Activated CD4-positive, CD25-positive, alpha-beta regulatory T cell treated with anti-CD3 and anti-CD28 coated beads, Interleukin-2, amount 50 U/mL, for 16 hours (primary cell): Measurements from ENCODE around the gene KRT80.

ENCODE experiments used
- DNase-seq: peaks from one replicate; pipeline ENCODE4 v3.0.0-alpha.2; 2020; ENCODE audit warnings: low read depth, low spot score

KRT80 gene

DNA sequence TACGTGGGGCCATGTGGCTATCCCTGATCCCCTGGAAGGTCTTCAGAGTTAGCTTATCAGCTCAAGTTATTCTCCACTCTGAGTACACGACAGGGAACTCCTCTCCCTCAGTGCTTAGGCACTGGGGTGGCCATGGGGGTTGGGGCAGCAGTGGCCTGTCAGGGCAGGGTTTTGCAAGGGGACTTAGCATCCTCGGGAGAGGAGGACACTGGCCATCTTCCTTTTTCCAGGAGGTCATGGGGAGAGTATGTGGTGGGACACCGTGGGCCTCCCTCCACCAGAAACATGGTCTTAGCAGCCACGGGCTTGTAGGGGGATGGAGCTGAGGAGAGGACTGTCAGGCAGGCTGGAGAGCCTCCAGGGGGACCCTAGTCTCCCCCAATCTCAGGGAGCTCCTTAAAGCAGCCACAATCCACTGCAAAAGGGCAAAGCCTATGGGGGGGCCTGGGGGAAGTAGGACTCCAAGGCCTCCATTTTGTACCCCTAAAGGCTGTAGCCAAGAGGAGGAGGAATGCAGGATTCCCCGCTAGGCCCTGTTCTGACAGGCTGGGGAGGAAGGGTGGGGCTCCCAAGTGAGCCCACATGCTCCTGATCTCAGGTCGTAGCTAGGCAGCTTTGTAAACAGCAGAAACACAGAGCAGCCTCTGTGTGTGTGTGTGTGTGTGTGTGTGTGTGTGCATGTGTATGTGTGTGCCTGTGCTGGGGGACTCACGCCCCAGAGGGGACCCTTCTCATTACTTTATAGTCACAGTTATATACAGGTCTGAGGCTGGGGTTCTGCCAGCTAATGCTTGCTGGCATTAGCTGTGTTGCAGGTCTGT lies 36.6 kb downstream of the KRT80 start:
- no peak for DNase-seq

DNA sequence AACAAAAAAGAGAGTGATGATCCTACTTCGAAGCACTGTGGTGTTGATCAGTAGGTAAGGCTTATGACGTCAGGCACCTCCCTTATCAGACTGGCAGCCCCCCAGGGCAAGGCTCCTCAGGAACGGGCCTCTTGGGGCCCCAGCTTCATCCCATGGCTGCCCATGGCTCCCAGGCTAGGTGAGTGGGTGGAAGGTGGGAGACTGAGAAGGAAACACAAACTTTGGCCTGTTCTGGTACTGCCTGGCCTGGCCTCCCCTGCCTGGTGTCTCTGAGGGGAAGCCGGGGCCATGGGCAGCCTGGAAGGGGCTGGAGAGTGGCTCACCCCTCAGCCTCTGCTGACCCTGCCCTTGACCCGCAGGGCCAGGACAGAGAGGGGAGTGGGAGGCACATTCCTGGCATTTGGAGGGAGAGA lies 38.9 kb downstream of the KRT80 start:
- no peak for DNase-seq

DNA sequence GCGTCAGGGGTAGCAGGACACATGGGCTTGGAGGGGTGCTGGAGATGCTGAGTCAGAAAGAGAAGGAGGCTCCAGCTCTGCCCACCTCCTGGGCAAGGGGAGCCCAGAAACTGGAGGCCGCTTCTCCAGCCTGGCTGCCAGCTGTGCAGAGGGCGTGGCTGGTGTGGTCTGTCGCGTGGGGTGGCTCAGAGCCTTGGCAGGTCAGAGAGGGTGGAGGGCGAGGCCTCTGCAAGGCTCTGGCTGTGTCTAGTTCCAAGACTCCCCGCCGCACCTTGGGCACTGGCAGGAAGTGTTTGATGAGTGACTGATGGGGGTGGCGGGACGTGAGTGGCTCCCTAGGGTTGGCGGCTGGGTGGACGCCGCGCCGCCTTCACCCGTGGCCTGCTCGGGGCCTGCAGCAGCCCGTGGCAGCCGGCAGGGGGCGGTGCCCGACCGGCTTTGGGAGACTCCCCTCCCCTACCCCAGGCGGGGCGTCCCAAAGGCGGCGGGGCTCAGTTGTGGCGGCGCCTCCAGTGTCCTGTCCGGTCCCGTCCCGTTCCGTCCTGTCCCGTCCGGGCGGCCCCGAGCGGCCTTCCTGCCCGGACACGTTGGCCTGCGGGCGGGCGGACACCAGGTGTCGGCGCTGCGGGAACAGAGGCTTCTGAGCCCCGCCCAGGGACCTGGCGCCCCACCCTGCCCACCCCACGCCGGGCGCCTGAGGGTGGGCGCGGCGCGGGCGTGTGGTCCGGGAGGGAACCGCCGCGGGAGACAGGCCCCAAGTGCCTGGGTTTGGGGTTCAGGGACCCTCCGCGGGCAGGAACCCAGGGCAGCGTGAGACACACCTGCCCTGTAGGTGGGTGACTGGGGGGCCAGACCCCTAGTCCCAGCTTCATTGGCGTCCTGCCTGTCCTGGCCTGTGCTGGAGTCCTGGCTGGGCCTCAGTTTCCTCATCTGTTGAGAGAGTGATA lies 39.7 kb downstream of the KRT80 start:
- DNase-seq, result peak; percentile 48

DNA sequence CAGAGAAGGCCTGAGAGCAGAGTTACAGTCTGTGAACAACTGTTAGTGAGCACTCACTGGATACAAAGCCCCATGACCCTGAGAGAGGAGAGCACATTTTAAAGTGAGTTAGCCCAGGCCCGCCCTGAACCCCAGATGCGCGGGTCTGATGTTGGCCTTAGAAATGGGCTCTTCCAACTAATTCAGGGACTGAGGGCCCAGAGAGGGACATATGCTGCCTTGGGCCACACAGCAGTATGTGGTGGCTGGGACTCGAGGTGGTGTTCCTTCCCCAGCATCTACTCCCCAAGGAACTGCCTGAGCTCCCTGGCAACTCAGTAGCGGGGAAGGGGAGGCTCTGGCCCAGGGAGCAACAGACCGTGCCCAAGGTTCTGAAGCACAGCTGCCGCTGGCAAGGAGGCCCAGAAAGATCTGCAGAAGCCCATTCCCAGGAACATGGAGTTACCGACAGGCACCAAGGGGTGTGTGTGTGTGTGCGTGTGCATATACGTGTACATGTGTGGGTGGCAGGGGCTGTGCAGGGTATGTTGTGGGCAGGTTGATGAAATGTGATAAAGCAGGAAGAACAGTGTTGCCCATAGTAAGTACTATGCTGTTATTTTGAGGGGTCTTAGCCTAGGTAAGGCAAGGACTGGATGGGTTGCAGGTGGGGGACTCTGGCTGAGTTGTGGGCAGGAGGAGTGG lies 40.5 kb downstream of the KRT80 start:
- no peak for DNase-seq

DNA sequence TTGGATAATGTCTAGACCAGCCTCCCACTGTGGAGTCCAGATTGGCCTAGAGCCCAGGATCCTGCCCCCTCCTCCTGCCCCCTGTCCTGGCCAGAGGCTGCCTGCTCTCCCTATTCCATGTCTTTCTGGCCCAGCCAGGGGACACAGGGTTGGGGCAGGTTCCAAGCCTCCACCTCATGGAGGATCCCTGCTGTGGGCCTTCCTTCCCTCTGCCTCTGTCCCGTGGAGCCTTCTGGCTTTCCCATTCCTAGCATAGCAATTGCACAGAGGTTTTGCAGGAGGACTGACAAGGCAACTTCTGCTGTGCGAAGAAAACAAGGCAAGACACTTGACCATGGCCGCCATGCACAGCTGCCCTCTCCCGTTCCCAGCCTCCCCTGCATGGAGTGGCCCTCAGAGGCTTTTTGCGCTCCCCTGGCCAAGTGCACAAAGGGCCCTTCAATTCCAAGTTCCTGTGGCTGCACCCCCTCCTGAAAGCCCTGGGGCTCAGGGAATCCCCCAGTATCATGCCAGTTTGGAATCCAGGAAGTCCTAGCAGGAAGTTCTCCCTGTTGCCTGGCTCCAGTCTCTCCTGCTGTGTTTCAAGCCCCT lies 42.1 kb downstream of the KRT80 start:
- no peak for DNase-seq

DNA sequence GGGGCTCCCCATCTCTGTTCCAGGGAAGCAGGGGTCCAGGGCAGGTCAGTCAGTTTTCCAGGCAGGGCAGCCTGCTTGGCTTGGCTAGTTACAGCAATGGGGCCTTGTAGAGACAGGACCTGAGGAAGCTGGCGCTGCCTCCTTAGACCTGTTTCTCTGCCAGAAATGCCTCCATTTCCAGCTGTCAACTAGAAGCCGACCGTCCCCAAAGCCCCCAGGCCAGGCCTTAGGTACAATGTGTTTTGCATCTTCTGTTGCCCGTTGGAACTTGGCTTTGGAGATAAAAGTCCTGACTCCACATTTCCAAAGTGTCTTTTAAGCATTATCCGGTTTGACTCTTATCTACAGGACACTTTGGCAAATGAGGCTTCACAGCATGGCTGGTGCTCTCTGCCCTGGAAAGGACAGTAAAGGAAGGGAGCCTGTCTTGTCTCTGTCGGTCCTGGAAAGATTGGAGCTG lies 42.6 kb downstream of the KRT80 start:
- no peak for DNase-seq

DNA sequence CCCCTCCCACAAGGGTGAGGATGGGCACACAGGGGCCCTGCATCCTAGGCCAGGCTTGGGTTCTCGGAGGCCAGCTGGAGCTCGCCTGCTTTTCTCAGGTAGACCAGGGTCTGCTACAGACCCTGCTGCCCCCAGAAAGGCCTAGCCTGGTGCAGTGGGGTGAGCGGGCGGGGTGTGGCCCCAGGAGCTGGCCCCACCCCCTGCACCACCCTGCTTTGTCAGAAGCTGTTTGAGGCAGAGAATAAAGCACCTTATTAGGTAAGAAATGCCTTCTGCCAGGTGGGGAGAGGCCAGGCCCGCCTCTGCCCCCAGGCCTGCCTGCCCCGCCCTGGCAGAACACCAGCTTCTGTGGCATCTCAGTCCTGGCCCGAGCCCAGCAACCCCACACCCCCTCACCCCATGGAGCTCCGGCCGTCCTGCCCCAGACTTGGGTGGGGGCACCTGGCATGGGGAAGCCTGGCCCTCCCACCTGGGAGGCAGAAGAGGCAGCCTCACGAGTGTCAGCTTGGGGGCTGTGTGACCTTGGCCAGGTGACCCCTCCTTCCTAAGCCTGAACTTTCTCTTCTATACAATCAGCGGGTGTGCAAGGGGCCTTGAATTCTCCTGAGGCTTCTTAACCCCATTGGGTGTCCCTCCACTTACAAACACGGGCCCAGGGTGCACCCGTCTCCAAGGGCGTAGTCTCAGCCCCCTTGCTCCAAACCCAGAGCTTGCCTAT lies 43.2 kb downstream of the KRT80 start:
- DNase-seq, result no peak

DNA sequence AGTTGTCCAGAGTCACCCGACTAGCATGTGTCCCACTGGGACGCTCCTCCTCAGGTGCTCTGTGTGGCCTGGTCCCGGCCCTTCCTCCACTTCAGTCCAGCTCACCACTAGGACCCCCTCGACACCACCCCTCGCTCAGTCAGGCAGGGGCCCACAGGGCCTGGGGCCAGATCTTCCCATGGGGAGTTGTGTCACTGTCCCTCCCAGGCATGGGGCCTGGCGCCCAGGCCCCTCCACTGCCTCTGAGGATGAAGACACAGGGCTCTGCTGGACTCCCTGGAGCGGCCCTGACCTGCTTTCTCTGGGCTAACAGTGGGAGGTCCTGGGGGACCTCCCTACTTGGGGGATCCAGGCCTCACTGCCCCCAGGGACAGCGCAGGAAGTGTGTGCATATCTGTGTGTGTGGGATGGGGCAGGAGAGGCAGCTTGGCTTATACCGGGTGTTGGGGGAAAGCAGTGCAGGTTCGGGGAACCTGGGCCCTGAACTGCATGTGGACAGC lies 43.8 kb downstream of the KRT80 start:
- DNase-seq, result no peak

DNA sequence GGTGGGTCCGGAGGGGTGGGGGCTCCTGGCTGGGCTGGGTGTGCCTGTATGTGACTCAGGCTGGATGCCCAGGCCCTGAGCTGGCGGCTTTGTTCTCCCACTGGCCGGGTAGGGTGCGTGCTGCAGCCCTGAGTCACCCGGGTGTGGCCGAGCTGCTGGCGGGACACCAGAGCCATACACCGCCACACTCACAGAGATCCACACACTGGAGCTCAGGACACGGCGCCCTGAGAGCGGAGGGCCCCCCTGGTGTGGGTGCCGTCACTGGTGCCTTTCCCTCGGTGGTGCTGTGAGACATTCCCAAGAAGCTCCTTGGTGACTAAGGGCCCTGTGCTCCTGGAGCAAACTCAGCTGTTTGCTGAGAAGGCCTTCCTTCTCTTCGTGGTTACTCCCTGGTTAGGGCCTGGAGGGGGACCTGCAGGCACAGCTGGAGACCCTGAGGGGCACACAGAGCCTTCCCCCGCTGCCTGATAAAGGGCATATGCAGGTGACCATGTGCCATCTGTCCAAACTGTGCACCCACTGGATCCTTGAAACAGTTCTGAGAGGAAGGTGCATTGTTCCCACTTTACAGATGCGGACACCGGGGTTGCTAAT lies 44.3 kb downstream of the KRT80 start:
- no peak for DNase-seq

DNA sequence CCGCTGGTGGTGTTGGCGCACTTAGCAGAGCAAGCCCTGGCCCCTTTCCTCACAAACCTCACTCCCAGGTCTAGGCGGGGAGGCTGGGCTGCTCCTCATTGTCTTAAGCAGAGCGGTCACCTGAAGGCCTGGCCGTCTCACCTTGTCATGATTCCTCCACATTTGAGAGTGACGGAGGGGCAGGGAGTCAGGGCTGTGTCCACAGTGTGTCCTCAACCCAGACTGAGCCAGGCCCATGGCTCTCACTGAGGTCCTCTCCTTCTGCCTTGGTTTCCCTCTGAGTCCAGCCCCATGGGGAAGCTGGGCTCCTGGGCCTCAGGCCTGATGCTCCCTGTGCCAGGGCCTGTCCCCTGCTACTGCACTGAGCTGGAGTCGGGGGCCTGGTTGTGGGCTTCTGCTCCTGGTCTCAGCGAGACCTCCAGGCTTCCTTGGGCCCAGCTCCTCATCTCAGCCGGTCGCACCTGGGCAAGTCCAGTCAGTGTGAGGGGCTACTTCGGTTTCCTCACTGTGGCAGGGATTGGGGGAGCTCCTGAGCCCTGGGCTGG lies 44.9 kb downstream of the KRT80 start:
- no peak for DNase-seq

DNA sequence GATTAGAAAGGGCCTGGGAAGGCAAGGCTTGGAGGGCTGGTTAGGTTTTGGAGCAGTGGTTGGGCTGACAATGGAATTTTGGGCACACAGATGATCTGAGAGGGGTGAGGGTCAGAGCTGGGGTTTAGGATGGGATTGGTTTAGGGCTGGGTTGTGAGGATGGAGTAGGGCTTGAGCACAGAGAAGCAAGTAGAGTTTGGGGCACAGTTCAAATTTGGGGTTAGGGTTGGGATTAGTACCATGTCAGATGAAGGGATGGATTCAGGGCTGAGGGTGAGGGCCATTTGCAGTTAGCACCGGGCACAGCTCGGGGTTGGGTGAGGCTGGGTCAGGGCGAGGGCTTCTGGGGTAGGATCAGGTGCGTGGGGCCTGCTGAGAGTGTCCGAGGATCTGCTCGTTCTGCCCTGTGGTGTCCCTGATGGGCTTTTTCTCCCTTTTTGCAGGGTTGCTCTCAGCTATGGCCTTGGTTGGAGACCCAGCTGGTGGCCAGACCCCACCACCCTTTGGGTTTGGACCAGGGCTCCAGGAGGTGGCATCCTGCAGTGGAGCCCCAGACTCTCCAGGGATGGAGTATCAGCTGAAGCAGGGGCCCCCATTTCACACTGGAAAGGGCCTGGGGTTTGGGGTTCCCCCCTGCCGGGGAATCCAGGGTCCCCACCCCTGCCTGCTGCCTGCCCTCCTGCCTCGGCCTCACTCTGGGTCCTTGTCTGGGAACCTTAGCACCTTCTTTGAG lies 45.6 kb downstream of the KRT80 start:
- no peak for DNase-seq

DNA sequence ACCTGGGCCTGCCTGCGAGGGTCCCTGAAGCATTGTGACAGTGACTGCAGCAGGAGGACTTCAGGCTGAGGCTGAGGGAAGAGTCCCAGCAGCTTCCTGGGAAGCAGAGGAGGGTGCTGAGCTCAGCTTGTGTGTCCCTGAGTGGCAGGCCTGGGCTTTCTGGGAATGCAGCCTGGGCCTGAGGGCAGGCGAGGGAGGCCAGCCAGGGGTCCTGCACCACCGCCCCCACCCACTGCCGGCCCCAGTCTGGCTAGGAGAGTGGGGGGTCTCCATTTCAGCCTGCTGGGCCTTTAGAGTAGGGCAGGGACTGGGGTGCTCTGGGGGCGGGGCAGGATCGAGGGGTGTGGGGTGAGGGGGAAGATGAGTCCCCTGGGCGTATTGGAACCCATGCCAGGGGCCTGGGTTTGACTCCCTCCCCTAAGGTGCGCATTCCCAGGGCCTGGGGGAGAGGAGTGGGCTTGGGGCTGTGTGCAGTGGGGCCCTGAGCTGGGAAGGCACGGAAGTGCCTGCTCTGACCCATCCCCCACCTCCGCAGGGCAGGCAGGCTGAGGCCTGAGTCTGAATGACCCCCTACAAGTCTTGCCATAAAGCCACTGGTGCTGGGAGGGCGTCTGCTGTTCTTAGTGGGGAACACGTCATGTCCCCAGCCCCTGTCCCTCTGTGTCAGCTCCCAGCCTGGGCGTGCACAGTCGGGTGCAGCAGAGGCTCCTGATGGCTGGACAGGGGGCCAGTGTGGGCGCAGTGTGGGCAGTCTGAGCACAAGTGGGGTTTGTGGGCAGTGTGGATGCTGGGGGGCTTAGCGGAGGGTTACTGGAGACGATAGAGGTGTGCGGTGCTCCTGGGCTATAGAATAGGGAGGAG lies 46.4 kb downstream of the KRT80 start:
- DNase-seq, result no peak

DNA sequence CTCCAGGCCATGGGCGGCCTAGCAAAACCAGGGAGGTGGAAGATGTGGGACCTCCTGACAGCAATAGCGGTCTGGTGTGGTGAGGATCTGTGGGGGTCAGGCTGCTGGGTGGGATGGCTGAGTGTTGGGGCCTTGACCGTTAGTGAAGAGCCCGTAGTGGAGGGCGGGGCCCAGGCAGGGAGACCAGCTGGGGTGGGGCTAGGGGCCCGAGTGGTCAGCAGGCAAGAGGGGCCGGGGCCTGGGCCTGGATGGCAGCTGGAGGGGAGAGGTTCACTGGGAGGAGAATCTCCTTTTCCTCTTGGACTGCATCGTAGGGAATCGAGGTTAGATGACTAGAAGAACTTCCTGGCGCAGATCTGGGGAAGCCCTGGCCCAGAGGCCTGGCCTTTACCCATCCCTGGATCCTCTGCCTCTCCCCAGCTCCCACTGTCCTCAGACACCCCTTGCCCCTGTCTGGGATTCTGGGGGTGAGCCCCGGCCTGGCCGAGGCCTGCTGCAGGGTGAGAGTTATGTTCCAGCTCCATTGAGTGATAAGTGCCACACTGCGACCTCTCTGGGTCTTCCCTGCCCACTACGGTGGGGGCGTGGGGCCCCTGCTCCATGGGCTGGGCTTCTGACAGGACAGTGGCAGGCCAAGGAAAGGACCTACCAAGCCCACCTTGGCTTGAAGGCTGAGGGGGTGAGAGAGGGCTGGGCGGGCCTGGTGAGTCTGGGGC lies 47.1 kb downstream of the KRT80 start:
- no peak for DNase-seq

DNA sequence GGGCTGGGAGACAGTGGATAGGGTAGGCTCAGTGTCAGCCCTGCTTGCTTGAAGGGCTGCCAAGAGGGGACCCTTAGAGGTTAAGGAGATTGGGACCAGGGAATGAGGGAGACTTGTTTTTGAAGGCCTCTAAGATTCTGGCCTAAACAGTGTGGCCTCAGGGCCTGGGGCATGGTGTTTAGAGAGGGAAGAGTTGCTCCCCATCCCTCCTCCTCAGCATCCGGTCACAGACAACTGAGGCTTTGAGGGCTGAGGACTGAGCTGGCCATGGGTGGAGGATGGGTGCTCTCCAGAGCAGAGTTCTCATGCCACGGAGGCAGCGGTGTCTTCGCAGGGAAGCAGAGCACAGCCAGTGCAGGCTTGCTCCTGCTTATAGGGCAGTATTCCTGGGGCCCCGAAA lies 49.4 kb downstream of the KRT80 start:
- DNase-seq, result no peak

DNA sequence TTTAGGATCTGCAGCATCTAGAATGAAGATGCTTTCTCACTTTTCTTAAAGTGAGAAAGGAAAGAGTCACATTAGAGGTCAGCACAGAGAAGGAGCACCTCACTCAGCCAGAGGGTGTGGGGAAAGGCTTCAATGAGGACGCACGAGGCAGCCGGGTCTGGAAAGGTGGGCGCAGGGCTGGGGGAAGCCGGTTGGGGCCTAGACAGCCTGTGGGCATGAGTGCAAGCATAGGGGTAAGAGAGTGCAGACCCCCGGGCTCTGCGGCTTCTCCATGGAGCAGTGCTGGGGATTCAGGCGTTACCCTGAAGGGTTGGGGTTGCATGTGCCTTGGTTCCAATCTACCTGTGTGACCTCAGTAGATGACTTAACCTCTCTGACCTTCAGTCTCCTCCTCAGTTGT lies 49.9 kb downstream of the KRT80 start:
- no peak for DNase-seq

DNA sequence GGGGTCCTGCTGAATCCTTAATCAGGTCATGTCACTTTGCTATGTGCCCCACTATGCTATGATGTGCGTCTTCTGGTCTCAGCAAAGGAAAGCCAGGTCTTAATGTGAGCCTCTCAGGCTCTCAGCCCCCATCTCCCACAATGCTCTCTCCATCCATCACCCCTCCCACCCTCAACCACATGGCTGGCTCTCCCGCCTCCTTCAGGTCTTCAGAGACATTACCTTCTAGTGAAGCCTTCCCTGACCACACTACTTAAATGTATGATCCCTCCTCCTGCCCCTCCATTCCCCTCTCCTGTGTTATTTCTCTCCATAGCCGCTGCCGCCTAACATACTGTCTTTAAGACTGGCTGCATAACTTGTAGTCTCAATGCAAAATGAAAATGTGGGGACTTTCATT lies 50.5 kb downstream of the KRT80 start:
- no peak for DNase-seq

DNA sequence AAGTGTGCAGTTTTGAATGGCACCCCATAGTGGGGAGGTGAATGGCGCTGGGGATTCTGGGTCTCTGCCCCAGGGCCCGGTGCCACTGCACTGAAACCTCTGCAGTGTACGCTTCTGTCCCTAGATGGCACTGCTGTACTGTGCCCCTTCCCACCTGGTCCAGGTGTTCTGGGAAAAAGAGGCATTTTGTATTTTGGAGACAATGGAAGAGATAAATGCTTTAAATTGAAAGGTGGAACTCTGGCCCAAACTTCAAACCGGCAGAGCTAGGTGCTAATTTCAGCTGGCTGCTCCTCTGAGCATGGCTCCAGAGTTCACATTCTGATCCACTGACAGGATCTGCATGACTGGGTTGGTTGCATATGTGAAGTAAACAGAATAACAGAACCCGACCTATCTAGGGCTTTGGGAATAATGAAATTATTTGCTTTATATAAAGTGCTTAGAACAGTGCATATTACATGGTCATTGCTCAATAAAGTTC lies 52.2 kb downstream of the KRT80 start:
- DNase-seq, result no peak

DNA sequence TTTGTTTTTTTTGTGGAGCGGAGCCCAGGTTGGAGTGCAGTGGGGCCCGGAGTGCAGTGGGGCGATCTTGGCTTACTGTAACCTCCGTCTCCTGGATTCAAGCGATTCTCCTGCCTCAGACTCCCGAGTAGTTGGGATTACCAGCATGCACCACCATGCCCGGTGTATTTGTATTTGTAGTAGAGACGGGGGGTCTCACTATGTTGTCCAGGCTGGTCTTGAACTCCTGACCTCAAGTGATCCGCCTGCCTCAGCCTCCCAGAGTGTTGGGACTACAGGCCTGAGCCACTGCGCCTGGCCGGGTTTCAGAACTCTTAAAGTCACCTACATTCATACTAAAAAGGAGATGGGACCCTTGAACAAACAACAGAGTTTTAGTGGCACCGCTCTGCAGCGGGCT lies 52.7 kb downstream of the KRT80 start:
- no peak for DNase-seq
